Keratinocyte (primary cell): ENCODE results near the gene WDR46. TPM values are rescaled to one million over a fixed set of nuclear protein-coding genes. Genes with fewer than 3 reads are reported as not detected.
A peak's percentile ranks its signal among the peaks of the same experiment; 100 is the strongest.

Experiments
- DNase-seq: peaks from one replicate; pipeline ENCODE4 v3.0.0-alpha.2; 2011; ENCODE audit warnings: low read depth, missing footprints, low spot score
- FAIRE-seq: peaks from 2 replicates; lab custom pipeline; 2011; peaks lifted over from hg19 to GRCh38; lab: Jason Lieb, UNC
- H2AFZ ChIP-seq: 2 replicates; pipeline ENCODE4 v1.6.0; 2012; ENCODE audit warnings: low read length, control low read depth, inconsistent platforms; ENCODE audit not compliant: control insufficient read depth
- H3K27ac ChIP-seq: 2 replicates; pipeline ENCODE4 v1.5.1; 2011; ENCODE audit warnings: low read length; ENCODE audit not compliant: control insufficient read depth, insufficient read depth
- H3K27me3 ChIP-seq: 3 replicates; pipeline ENCODE4 v1.6.0; 2011; ENCODE audit warnings: low read length; ENCODE audit not compliant: control insufficient read depth, insufficient read depth; ENCODE audit errors: extremely low read depth
- H3K36me3 ChIP-seq, 2 experiments: 2 replicates in 1 of 2; 3 replicates in 1 of 2; pipeline ENCODE4 v1.5.1; 2011; ENCODE audit warnings: low read length in 2 of 2, mild to moderate bottlenecking in 1 of 2; ENCODE audit not compliant: control insufficient read depth in 2 of 2, insufficient read depth in 2 of 2; ENCODE audit errors: extremely low read depth in 1 of 2
- H3K4me1 ChIP-seq: 3 replicates; pipeline ENCODE4 v1.5.1; 2011; ENCODE audit warnings: low read length; ENCODE audit not compliant: control insufficient read depth, insufficient read depth; ENCODE audit errors: extremely low read depth
- H3K4me2 ChIP-seq: 3 replicates; pipeline ENCODE4 v1.6.0; 2011; ENCODE audit warnings: low read depth, low read length; ENCODE audit not compliant: control insufficient read depth, insufficient read depth; ENCODE audit errors: extremely low read depth
- H3K4me3 ChIP-seq, 3 experiments: fragments of 200-600 bp in 1 of 3; sonication (generic) in 1 of 3; 2 replicates in 2 of 3; 3 replicates in 1 of 3; pipeline ENCODE4 v1.5.1; 2011 to 2016; ENCODE audit warnings: low read length in 3 of 3, mild to moderate bottlenecking in 3 of 3, control low read depth in 2 of 3, inconsistent platforms in 1 of 3, low read depth in 1 of 3, mixed read lengths in 1 of 3, mixed run types in 1 of 3, moderate library complexity in 1 of 3; ENCODE audit not compliant: control insufficient read depth in 2 of 3, insufficient read depth in 2 of 3; ENCODE audit errors: extremely low read depth in 1 of 3
- H3K79me2 ChIP-seq: 2 replicates; pipeline ENCODE4 v1.6.0; 2012; ENCODE audit warnings: low read length; ENCODE audit not compliant: control insufficient read depth, insufficient read depth
- H3K9ac ChIP-seq: 3 replicates; pipeline ENCODE4 v1.6.0; 2011; ENCODE audit warnings: low read length; ENCODE audit not compliant: control insufficient read depth, insufficient read depth; ENCODE audit errors: extremely low read depth
- H3K9me1 ChIP-seq: 3 replicates; pipeline ENCODE4 v1.6.0; 2011; ENCODE audit warnings: low read length; ENCODE audit not compliant: control insufficient read depth, insufficient read depth; ENCODE audit errors: extremely low read depth
- H3K9me3 ChIP-seq: 2 replicates; pipeline ENCODE4 v1.5.1; 2012; ENCODE audit warnings: low read depth, low read length; ENCODE audit not compliant: control insufficient read depth
- H4K20me1 ChIP-seq: 3 replicates; pipeline ENCODE4 v1.6.0; 2011; ENCODE audit warnings: low read length; ENCODE audit not compliant: control insufficient read depth, insufficient read depth; ENCODE audit errors: extremely low read depth
- EZH2 ChIP-seq: IDR thresholded peaks from one replicate; pipeline ENCODE4 v1.6.1; 2012; ENCODE audit warnings: inconsistent platforms, mild to moderate bottlenecking, low read length, moderate library complexity
- dilution Hi-C: fragments of 300-500 bp; cut with MboI; formaldehyde crosslinking; loops from one replicate; pipeline ENCODE4 v1.7.0; 2020; ENCODE audit warnings: low sequenced_read_pairs; ENCODE audit not compliant: extremely low pct_ligation_motif_present
- polyA plus RNA-seq, 5 experiments: library from polyadenylated mRNA; depleted of rRNA in 3 of 5; stranded (reverse) in 3 of 5; stranded (forward) in 1 of 5; unstranded in 1 of 5; fragments of >200 nt; gene quantifications; 1 replicate in 1 of 5; 2 replicates in 3 of 5; 3 replicates in 1 of 5; pipeline versions ENCODE4 v1.2.1 to v1.2.3, GENCODE V29; 2011 to 2012; ENCODE audit warnings: missing spikeins in 2 of 5, low read depth in 1 of 5, low replicate concordance in 1 of 5
- TF ChIP-seq, protein P1 (sequence below), 3 experiments: IDR thresholded peaks in 1 of 3; conservative IDR thresholded peaks in 1 of 3; optimal IDR thresholded peaks in 1 of 3; 2 replicates in 2 of 3; 3 replicates in 1 of 3; pipeline versions ENCODE3 to v1.5.1; 2011; ENCODE audit warnings: low read length in 3 of 3, mild to moderate bottlenecking in 3 of 3, moderate library complexity in 2 of 3, control low read depth in 1 of 3, inconsistent platforms in 1 of 3; ENCODE audit not compliant: insufficient read depth in 2 of 3; ENCODE audit errors: extremely low read depth in 1 of 3

The WDR46 gene
- polyA plus RNA-seq, 1 donor (not counting 4 experiments of a cell fraction or from before 2014, with no cell fraction given) = 43.0 TPM

- Histone ChIP-seq H2AFZ (peak within 1 kb of the TSS; percentile 70), H3K9ac (peak within 1 kb of the TSS; percentile 88), H3K36me3 (peaks cover 15 to 23% of the 10 kb centered on the region in 2 experiments), H3K4me2 (peak within 1 kb of the TSS; percentile 89), H3K9me3 (no peaks in the 10 kb centered on the region), H3K79me2 (peaks cover 20% of the 10 kb centered on the region), H3K4me3 (peak within 1 kb of the TSS; percentile 70 to 93 (median 91)), H3K4me1 (peaks cover 14% of the 10 kb centered on the region), H4K20me1 (no peaks in the 10 kb centered on the region), H3K27me3 (no peaks in the 10 kb centered on the region), H3K27ac (peak within 1 kb of the TSS; percentile 89), H3K9me1 (no peaks in the 10 kb centered on the region)
- dilution Hi-C loops = no loop called here
- FAIRE-seq (no peak), DNase-seq (no peak)
- TF ChIP-seq EZH2 = no peak
- TF ChIP-seq, protein P1, sequence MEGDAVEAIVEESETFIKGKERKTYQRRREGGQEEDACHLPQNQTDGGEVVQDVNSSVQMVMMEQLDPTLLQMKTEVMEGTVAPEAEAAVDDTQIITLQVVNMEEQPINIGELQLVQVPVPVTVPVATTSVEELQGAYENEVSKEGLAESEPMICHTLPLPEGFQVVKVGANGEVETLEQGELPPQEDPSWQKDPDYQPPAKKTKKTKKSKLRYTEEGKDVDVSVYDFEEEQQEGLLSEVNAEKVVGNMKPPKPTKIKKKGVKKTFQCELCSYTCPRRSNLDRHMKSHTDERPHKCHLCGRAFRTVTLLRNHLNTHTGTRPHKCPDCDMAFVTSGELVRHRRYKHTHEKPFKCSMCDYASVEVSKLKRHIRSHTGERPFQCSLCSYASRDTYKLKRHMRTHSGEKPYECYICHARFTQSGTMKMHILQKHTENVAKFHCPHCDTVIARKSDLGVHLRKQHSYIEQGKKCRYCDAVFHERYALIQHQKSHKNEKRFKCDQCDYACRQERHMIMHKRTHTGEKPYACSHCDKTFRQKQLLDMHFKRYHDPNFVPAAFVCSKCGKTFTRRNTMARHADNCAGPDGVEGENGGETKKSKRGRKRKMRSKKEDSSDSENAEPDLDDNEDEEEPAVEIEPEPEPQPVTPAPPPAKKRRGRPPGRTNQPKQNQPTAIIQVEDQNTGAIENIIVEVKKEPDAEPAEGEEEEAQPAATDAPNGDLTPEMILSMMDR (optimal IDR thresholded peaks at IDR 0.05 in 1 of 3, IDR thresholded peaks at IDR 0.05 in 1 of 3, conservative IDR thresholded peaks at IDR 0.05 in 1 of 3; ENCODE audit: extremely low read depth in 1 of 3, insufficient read depth in 2 of 3, low read length in 3 of 3) = no peak
Observed at GRCh38 chr6:33298773-33299236, 9.8 kb upstream of the WDR46 start, which contains the start of gene RGL2. TSS of gene RGL2 (minus strand) at chr6:33298942. CDS start at chr6:33298610, 332 bp downstream.

DNA sequence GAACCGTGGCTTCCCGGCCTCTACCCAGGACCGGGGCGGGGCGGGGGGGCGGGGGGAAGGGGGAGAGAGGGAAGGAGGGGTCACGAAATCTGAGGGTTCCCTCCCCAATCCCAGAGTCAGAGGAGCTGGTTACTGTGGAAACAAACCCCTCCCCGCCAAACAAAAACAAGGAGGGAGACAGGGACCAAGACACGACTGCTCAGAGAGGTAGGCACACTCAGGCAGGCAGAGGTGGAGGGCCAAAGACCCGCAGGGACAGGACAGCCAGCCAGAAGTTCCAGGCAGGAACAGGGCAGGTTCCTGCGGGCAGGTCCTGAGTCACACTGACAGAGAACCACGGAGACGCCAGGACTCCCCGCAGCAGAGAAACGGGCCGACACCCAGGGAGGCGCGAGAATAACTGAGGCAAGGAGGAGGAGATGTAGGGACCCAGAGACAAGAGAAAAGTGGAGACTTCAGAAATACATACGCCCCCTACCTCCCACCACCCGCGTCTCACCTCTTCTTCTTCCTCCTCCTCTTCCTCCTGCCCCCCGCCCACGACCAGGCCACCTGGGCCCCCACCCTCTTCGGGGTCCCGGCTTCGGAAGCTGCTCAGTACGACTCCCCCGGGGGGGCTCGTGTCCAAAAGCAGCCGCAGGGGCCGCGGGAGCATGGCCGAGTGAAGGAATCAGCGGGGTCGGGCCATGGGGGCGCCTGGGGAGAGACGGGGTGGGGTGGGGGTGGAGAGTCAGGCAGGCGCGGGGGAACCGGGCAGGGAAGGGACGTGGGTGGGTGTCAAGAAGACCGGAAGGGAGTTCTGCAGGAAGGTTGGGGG is 9.1 kb upstream of the WDR46 start:
- Histone ChIP-seq H3K27ac (peak overlapping the region; percentile 89), H2AFZ (peak overlapping the region; percentile 70), H3K4me3 (peak overlapping the region; percentile 70 to 93 (median 91)), H3K9ac (peak overlapping the region; percentile 88), H3K79me2 (peaks cover 18% of the 10 kb centered on the region), H3K36me3 (peaks cover 18 to 22% of the 10 kb centered on the region in 2 experiments), H3K27me3 (no peaks in the 10 kb centered on the region), H3K9me1 (no peaks in the 10 kb centered on the region), H3K4me2 (peak overlapping the region; percentile 89), H4K20me1 (no peaks in the 10 kb centered on the region), H3K9me3 (no peaks in the 10 kb centered on the region), H3K4me1 (peaks cover 14% of the 10 kb centered on the region)
- no peak for TF ChIP-seq EZH2
- TF ChIP-seq, protein P1 (optimal IDR thresholded peaks at IDR 0.05 in 1 of 3, IDR thresholded peaks at IDR 0.05 in 1 of 3, conservative IDR thresholded peaks at IDR 0.05 in 1 of 3; ENCODE audit: extremely low read depth in 1 of 3, insufficient read depth in 2 of 3, low read length in 3 of 3) = no peak
- FAIRE-seq = peak; percentile 20
- dilution Hi-C loops = no loop called here
- no peak for DNase-seq
